HK-2 (cell line): Measurements from ENCODE around the gene PTPN12.

Source experiments
- DNase-seq: peaks from one replicate; pipeline ENCODE4 v3.0.0-alpha.2; 2018; ENCODE audit not compliant: unreplicated experiment

Gene PTPN12

GRCh38 chr7:77662869-77663268 lies 125.8 kb downstream of the PTPN12 start:
- no peak for DNase-seq

- DNase-seq = no peak
Measured at GRCh38 chr7:77664715-77665114, 127.6 kb downstream of the PTPN12 start.

- DNase-seq = no peak
Measured at GRCh38 chr7:77665161-77665560, 128.1 kb downstream of the PTPN12 start.

- DNase-seq = no peak
Measured at GRCh38 chr7:77667459-77668086, 130.5 kb downstream of the PTPN12 start.

GRCh38 chr7:77674878-77675277 lies 137.8 kb downstream of the PTPN12 start:
- DNase-seq = no peak

- no peak for DNase-seq
Measured at GRCh38 chr7:77679608-77680007, 142.5 kb downstream of the PTPN12 start.

- DNase-seq = no peak
Measured at GRCh38 chr7:77680266-77680665, 143.2 kb downstream of the PTPN12 start.

GRCh38 chr7:77684030-77684429 lies 146.9 kb downstream of the PTPN12 start:
- DNase-seq = no peak

- DNase-seq = no peak
Measured at GRCh38 chr7:77685233-77685632, 148.1 kb downstream of the PTPN12 start.

GRCh38 chr7:77687100-77687746 lies 150.1 kb downstream of the PTPN12 start:
- DNase-seq = no peak

- no peak for DNase-seq
Measured at GRCh38 chr7:77687747-77688144, 150.7 kb downstream of the PTPN12 start.
